HG03565 (cell line): ENCODE measurements around the gene ZNF232.
A peak's percentile ranks its signal among the peaks of the same experiment; 100 is the strongest.
"Not testable (repeated sequence)": the region's sequence is repeated elsewhere in the genome, so short reads cannot be mapped to it uniquely, and the experiment has no call there.

ENCODE experiments used
- ATAC-seq: cut with Tn5 transposase; IDR thresholded peaks from one replicate; pipeline ENCODE4 v1.9.1; 2021; ENCODE audit warnings: mild to moderate bottlenecking, moderate library complexity; ENCODE audit not compliant: unreplicated experiment

The ZNF232 gene

GRCh38 chr17:5111402-5112204, at the start of gene ZNF232:
Gene ZNF232 (minus strand): TSS chr17:5111878. CDS start chr17:5111822, 56 bp downstream.
- ATAC-seq = peak; percentile 87

- not testable (repeated sequence) for ATAC-seq
These were observed 49.0 kb upstream of the ZNF232 start for GRCh38 chr17:5160702-5161101.

- ATAC-seq = not testable (repeated sequence)
These were observed 34.4 kb upstream of the ZNF232 start for GRCh38 chr17:5146122-5146521.

- ATAC-seq = not testable (repeated sequence)
These were observed 31.2 kb upstream of the ZNF232 start for GRCh38 chr17:5142877-5143276.

GRCh38 chr17:5139458-5139732, 27.7 kb upstream of the ZNF232 start:
- ATAC-seq = no peak

- ATAC-seq = no peak
These were observed 27.2 kb upstream of the ZNF232 start for GRCh38 chr17:5138616-5139457.

- ATAC-seq = not testable (repeated sequence)
These were observed 26.5 kb upstream of the ZNF232 start for GRCh38 chr17:5138198-5138544.

- ATAC-seq = not testable (repeated sequence)
These were observed 26.0 kb upstream of the ZNF232 start for GRCh38 chr17:5137511-5138197.

- ATAC-seq = not testable (repeated sequence)
These were observed 25.1 kb upstream of the ZNF232 start for GRCh38 chr17:5136580-5137412.

- no peak for ATAC-seq
These were observed 24.3 kb upstream of the ZNF232 start for GRCh38 chr17:5135726-5136579.

- not testable (repeated sequence) for ATAC-seq
These were observed 23.5 kb upstream of the ZNF232 start for GRCh38 chr17:5135131-5135712.

GRCh38 chr17:5134571-5134970, 22.9 kb upstream of the ZNF232 start:
- ATAC-seq = not testable (repeated sequence)

GRCh38 chr17:5133961-5134360, 22.3 kb upstream of the ZNF232 start:
- ATAC-seq = not testable (repeated sequence)

- no peak for ATAC-seq
These were observed 21.6 kb upstream of the ZNF232 start for GRCh38 chr17:5133311-5133710.

GRCh38 chr17:5132503-5133225, 21.0 kb upstream of the ZNF232 start:
- ATAC-seq = not testable (repeated sequence)

- ATAC-seq = not testable (repeated sequence)
These were observed 20.3 kb upstream of the ZNF232 start for GRCh38 chr17:5131799-5132502.

- no peak for ATAC-seq
These were observed 19.6 kb upstream of the ZNF232 start for GRCh38 chr17:5131146-5131715.

- ATAC-seq = not testable (repeated sequence)
These were observed 19.0 kb upstream of the ZNF232 start for GRCh38 chr17:5130687-5131086.
